Testis (tissue), 2 donors: ENCODE results near the gene ZNF330.

ENCODE experiments used
- POLR2A ChIP-seq: fragments of 450-650 bp; IDR thresholded peaks from one replicate; pipeline ENCODE4 v1.6.1; 2017; ENCODE audit warnings: antibody characterized with exemption, mild to moderate bottlenecking, moderate library complexity
- TF ChIP-seq, protein P1 (sequence below), 3 experiments: fragments of 450-650 bp in 2 of 3; fragments of 200-600 bp in 1 of 3; sonication (generic) in 1 of 3; IDR thresholded peaks; one replicate each; pipeline ENCODE4 v1.5.1; 2016 to 2019; ENCODE audit warnings: antibody characterized with exemption in 3 of 3, mild to moderate bottlenecking in 2 of 3, moderate library complexity in 1 of 3

DNA sequence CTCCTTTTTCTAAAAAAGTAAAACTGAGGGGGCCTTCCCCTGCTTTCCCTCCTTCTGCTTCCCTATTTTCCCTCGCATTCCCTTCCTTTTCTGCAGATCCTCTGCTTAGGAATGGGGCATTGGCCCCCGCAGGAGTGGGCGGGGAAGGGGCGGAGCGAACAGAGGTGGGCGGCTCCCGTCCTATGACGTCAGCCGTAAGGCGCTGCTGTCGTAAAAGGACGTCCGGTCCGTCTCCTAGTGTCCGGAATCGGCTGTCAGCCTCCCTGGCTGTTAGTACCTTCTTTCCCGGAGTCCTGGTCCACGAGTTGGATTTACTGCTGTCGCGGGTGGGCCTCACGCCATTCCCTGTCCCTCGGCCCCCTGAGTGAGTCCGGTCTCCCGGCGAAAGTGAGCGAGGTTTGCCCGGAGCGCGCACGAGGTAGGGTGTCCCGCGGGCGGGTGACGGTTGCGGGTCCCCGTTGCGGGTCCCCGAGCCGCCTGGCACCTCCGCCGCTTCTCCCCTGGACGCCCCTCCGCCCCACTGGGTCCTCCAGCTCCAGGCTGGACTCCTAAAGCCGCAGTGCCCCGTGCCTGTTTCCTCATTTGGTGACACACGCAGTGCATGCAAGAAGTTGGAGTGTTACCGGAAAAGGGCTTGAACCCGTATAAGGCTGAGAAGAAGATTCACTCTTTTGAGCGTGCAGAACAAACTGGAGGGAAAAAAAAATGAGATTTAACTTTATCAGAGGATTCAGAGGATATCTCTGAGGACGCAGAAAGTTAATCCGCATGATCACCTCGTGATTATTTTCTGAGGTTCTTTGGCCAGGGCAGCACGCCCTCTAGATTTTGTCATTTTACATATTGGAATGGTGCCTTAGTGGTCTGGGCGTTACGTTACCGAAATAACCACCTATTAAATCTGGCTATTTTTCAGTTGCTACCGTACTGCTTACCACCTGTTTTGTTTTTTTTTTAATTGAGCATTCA is at the start of gene ZNF330:
- TF ChIP-seq, protein P1, sequence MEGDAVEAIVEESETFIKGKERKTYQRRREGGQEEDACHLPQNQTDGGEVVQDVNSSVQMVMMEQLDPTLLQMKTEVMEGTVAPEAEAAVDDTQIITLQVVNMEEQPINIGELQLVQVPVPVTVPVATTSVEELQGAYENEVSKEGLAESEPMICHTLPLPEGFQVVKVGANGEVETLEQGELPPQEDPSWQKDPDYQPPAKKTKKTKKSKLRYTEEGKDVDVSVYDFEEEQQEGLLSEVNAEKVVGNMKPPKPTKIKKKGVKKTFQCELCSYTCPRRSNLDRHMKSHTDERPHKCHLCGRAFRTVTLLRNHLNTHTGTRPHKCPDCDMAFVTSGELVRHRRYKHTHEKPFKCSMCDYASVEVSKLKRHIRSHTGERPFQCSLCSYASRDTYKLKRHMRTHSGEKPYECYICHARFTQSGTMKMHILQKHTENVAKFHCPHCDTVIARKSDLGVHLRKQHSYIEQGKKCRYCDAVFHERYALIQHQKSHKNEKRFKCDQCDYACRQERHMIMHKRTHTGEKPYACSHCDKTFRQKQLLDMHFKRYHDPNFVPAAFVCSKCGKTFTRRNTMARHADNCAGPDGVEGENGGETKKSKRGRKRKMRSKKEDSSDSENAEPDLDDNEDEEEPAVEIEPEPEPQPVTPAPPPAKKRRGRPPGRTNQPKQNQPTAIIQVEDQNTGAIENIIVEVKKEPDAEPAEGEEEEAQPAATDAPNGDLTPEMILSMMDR (IDR thresholded peaks at IDR 0.05): peak in 1 of 3 experiments; percentile 11
- peak; percentile 89 for TF ChIP-seq POLR2A
